ENCODE results near the gene DISC1. TPM values are rescaled to one million over a fixed set of nuclear protein-coding genes. Genes with fewer than 3 reads are reported as not detected.

DISC1 gene
- total RNA-seq, 3 donors from 2014 or later, result 4.8 to 11.3 (median 8.9) TPM

DNA sequence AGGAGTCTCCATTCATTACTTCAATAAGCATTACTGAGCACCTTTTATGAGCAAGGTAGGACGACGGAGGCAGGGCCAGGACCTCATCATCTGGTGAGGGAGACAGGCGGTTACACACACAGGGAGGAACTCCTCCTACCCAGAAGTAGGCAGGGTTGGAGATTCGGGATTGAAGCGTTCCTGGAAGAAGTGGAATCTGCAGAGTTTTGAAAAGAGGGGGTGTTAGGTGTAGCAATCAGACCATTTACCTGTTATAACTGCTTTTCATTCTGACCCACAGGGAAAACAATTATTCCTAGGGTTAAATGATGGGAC is 392.4 kb downstream of the DISC1 start:
- intact Hi-C loops (cut with DNase I, micrococcal nuclease), result no loop called here
- no peaks in the 10 kb centered on the region for H3K36me3 ChIP-seq (ENCODE audit: low read depth)
- no peak overlapping the region for H3K4me3 ChIP-seq
- TF ChIP-seq, protein P1, sequence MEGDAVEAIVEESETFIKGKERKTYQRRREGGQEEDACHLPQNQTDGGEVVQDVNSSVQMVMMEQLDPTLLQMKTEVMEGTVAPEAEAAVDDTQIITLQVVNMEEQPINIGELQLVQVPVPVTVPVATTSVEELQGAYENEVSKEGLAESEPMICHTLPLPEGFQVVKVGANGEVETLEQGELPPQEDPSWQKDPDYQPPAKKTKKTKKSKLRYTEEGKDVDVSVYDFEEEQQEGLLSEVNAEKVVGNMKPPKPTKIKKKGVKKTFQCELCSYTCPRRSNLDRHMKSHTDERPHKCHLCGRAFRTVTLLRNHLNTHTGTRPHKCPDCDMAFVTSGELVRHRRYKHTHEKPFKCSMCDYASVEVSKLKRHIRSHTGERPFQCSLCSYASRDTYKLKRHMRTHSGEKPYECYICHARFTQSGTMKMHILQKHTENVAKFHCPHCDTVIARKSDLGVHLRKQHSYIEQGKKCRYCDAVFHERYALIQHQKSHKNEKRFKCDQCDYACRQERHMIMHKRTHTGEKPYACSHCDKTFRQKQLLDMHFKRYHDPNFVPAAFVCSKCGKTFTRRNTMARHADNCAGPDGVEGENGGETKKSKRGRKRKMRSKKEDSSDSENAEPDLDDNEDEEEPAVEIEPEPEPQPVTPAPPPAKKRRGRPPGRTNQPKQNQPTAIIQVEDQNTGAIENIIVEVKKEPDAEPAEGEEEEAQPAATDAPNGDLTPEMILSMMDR (IDR thresholded peaks at IDR 0.05), result no peak
- no peak for ATAC-seq
- no peak for DNase-seq
- H3K4me1 ChIP-seq (ENCODE audit: low read depth), result no peaks in the 10 kb centered on the region
- no peaks in the 10 kb centered on the region for H3K9me3 ChIP-seq

GRCh38 chr1:232020352-232020751 is 393.8 kb downstream of the DISC1 start:
- intact Hi-C loops (cut with DNase I, micrococcal nuclease), result no loop called here
- no peaks in the 10 kb centered on the region for H3K36me3 ChIP-seq (ENCODE audit: low read depth)
- DNase-seq (no peak), ATAC-seq (no peak)
- H3K4me1 ChIP-seq (ENCODE audit: low read depth), result no peaks in the 10 kb centered on the region
- H3K4me3 ChIP-seq, result no peak overlapping the region
- H3K9me3 ChIP-seq, result no peaks in the 10 kb centered on the region
- TF ChIP-seq, protein P1 (IDR thresholded peaks at IDR 0.05), result no peak

GRCh38 chr1:232029315-232029714 is 402.7 kb downstream of the DISC1 start:
- Histone ChIP-seq H3K4me1 (ENCODE audit: low read depth) (no peaks in the 10 kb centered on the region), H3K36me3 (ENCODE audit: low read depth) (no peaks in the 10 kb centered on the region), H3K9me3 (no peaks in the 10 kb centered on the region), H3K4me3 (no peak overlapping the region)
- no peak for ATAC-seq
- TF ChIP-seq, protein P1 (IDR thresholded peaks at IDR 0.05), result no peak
- no peak for DNase-seq
- intact Hi-C loops (cut with DNase I, micrococcal nuclease), result no loop called here

DNA sequence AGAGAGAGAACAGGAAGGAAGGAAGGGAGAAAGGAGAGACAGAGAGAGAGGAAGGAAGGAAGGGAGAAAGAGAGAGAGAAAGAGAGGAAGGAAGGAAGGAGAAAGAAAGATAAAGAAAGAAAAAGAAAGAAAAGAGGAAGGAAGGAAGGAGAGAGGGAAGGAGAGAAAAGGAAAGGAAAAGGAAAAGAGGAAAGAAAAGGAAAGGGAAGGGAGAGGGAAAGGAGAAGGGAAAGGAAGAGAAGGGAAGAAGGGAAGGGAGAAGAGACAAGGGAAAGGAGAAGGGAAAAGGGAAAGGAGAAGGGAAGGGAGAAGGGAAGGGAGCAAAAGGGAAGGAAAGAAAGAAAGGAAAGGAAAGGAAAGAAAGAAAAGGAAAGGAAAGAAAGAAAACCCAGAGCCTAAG is 404.6 kb downstream of the DISC1 start:
- Histone ChIP-seq H3K4me3 (no peak overlapping the region), H3K36me3 (ENCODE audit: low read depth) (no peaks in the 10 kb centered on the region), H3K9me3 (no peaks in the 10 kb centered on the region), H3K4me1 (ENCODE audit: low read depth) (no peaks in the 10 kb centered on the region)
- no peak for DNase-seq
- intact Hi-C loops (cut with DNase I, micrococcal nuclease), result no loop called here
- TF ChIP-seq, protein P1 (IDR thresholded peaks at IDR 0.05), result no peak
- no peak for ATAC-seq

DNA sequence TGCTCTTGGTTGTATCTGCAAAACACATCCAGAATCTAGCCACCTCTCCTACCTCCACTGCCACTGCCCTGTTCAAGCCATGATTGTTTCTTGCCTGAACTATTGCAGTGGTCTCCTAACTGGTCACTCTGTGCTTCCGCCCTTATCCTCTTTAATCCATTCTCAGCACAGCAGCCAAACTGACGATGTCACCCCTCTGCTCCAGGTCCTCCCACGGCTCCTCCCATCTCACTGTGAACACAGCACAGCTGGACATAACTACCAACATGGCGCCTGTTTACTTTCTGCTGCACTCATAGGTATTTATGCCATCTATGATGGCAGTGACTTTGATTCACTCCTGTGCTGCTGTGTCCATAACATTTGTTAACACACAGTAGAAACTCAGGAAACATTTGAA is 406.7 kb downstream of the DISC1 start:
- TF ChIP-seq, protein P1 (IDR thresholded peaks at IDR 0.05), result no peak
- ATAC-seq (no peak), DNase-seq (no peak)
- Histone ChIP-seq H3K9me3 (no peaks in the 10 kb centered on the region), H3K4me3 (no peak overlapping the region), H3K4me1 (ENCODE audit: low read depth) (no peaks in the 10 kb centered on the region), H3K36me3 (ENCODE audit: low read depth) (no peaks in the 10 kb centered on the region)
- intact Hi-C loops (cut with DNase I, micrococcal nuclease), result no loop called here

- H3K4me3 ChIP-seq, result no peak overlapping the region
- no peaks in the 10 kb centered on the region for H3K9me3 ChIP-seq
- DNase-seq, result no peak
- intact Hi-C loops (cut with DNase I, micrococcal nuclease), result no loop called here
- H3K36me3 ChIP-seq (ENCODE audit: low read depth), result no peaks in the 10 kb centered on the region
- TF ChIP-seq, protein P1 (IDR thresholded peaks at IDR 0.05), result no peak
- no peaks in the 10 kb centered on the region for H3K4me1 ChIP-seq (ENCODE audit: low read depth)
- ATAC-seq, result no peak
Observed at GRCh38 chr1:232034556-232034955, 408.0 kb downstream of the DISC1 start.
